Measurements from ENCODE around the gene ZG16B.

DNA sequence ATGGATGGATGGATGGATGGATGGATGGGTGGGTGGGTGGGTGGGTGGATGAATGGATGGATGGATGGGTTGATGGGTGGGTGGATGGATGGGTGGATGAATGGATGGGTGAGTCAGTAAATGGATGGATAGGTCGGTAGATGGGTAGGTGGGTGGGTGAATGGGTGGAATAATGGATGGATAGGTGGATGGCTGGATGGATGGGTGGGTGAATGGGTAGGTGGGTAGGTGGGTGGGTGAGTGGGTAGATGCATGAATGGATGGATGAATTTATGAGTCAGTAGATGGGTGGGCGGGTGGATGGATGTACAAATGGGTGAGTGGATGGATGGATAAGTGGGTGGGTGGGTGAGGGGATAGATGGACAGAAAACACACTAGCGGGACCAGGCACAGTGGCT, 4.9 kb downstream of the ZG16B start:
- TF ChIP-seq GLIS3 (CRISPR knock-in tag; IDR thresholded peaks at IDR 0.05) (no peak), ESRRG (CRISPR knock-in tag; IDR thresholded peaks at IDR 0.05) (no peak), CSDC2 (CRISPR knock-in tag; IDR thresholded peaks at IDR 0.05) (no peak), BACH2 (CRISPR knock-in tag; IDR thresholded peaks at IDR 0.05; ENCODE audit: borderline replicate concordance) (no peak), RARB (CRISPR knock-in tag; IDR thresholded peaks at IDR 0.05) (no peak), TCF4 (CRISPR knock-in tag; IDR thresholded peaks at IDR 0.05; ENCODE audit: borderline replicate concordance) (no peak), ZFP3 (CRISPR knock-in tag; IDR thresholded peaks at IDR 0.05) (no peak), PPARA (CRISPR knock-in tag; IDR thresholded peaks at IDR 0.05; ENCODE audit: borderline replicate concordance) (no peak), ZFP30 (CRISPR knock-in tag; IDR thresholded peaks at IDR 0.05) (no peak)
- TF ChIP-seq, protein P1, sequence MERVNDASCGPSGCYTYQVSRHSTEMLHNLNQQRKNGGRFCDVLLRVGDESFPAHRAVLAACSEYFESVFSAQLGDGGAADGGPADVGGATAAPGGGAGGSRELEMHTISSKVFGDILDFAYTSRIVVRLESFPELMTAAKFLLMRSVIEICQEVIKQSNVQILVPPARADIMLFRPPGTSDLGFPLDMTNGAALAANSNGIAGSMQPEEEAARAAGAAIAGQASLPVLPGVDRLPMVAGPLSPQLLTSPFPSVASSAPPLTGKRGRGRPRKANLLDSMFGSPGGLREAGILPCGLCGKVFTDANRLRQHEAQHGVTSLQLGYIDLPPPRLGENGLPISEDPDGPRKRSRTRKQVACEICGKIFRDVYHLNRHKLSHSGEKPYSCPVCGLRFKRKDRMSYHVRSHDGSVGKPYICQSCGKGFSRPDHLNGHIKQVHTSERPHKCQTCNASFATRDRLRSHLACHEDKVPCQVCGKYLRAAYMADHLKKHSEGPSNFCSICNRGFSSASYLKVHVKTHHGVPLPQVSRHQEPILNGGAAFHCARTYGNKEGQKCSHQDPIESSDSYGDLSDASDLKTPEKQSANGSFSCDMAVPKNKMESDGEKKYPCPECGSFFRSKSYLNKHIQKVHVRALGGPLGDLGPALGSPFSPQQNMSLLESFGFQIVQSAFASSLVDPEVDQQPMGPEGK (CRISPR knock-in tag; IDR thresholded peaks at IDR 0.05; ENCODE audit: borderline replicate concordance): no peak
- TF ChIP-seq, protein P2, sequence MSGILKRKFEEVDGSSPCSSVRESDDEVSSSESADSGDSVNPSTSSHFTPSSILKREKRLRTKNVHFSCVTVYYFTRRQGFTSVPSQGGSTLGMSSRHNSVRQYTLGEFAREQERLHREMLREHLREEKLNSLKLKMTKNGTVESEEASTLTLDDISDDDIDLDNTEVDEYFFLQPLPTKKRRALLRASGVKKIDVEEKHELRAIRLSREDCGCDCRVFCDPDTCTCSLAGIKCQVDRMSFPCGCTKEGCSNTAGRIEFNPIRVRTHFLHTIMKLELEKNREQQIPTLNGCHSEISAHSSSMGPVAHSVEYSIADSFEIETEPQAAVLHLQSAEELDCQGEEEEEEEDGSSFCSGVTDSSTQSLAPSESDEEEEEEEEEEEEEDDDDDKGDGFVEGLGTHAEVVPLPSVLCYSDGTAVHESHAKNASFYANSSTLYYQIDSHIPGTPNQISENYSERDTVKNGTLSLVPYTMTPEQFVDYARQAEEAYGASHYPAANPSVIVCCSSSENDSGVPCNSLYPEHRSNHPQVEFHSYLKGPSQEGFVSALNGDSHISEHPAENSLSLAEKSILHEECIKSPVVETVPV (CRISPR knock-in tag; IDR thresholded peaks at IDR 0.05): no peak
- TF ChIP-seq, protein P3, sequence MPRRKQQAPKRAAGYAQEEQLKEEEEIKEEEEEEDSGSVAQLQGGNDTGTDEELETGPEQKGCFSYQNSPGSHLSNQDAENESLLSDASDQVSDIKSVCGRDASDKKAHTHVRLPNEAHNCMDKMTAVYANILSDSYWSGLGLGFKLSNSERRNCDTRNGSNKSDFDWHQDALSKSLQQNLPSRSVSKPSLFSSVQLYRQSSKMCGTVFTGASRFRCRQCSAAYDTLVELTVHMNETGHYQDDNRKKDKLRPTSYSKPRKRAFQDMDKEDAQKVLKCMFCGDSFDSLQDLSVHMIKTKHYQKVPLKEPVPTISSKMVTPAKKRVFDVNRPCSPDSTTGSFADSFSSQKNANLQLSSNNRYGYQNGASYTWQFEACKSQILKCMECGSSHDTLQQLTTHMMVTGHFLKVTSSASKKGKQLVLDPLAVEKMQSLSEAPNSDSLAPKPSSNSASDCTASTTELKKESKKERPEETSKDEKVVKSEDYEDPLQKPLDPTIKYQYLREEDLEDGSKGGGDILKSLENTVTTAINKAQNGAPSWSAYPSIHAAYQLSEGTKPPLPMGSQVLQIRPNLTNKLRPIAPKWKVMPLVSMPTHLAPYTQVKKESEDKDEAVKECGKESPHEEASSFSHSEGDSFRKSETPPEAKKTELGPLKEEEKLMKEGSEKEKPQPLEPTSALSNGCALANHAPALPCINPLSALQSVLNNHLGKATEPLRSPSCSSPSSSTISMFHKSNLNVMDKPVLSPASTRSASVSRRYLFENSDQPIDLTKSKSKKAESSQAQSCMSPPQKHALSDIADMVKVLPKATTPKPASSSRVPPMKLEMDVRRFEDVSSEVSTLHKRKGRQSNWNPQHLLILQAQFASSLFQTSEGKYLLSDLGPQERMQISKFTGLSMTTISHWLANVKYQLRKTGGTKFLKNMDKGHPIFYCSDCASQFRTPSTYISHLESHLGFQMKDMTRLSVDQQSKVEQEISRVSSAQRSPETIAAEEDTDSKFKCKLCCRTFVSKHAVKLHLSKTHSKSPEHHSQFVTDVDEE (CRISPR knock-in tag; IDR thresholded peaks at IDR 0.05): no peak

Data from SK-N-SH treated with all-trans-retinoic acid at 6 μM for 48 hours (cell line).